Common myeloid progenitor, CD34-positive (primary cell): ENCODE measurements around the gene FUZ.

Source experiments
- CTCF ChIA-PET: fragments of 350-600 bp; sonication (Branson Sonifier 250); formaldehyde crosslinking; loops from one replicate; lab custom pipeline; 2021; ENCODE audit warnings: antibody characterized with exemption; lab: Charles Lee
- POLR2A ChIA-PET: fragments of 350-600 bp; sonication (Branson Sonifier 250); formaldehyde crosslinking; loops from one replicate; lab custom pipeline; 2021; ENCODE audit warnings: antibody characterized with exemption; lab: Charles Lee
- DNase-seq, 3 donors: peaks; one replicate each; pipeline versions ENCODE4 v3.0.0 to v3.0.0-alpha.2; 2013
- H3K27ac ChIP-seq, 2 experiments: 1 replicate in 1 of 2; 2 replicates in 1 of 2; pipeline ENCODE4 v1.7.0; 2013; ENCODE audit warnings: inconsistent platforms in 2 of 2, low read length in 2 of 2, mild to moderate bottlenecking in 2 of 2, low read depth in 1 of 2, moderate library complexity in 1 of 2; ENCODE audit not compliant: severe bottlenecking in 2 of 2, insufficient read depth in 1 of 2, poor library complexity in 1 of 2
- H3K27me3 ChIP-seq, 5 experiments: replicated peaks in 2 of 5; 1 replicate in 3 of 5; 2 replicates in 2 of 5; pipeline versions ENCODE4 v1.6.1 to v1.7.0; 2013; ENCODE audit warnings: low read length in 4 of 5, mild to moderate bottlenecking in 2 of 5, moderate library complexity in 2 of 5, inconsistent platforms in 1 of 5; ENCODE audit not compliant: insufficient read depth in 5 of 5, control insufficient read depth in 4 of 5
- H3K36me3 ChIP-seq, 4 experiments: 1 replicate in 2 of 4; 2 replicates in 2 of 4; pipeline versions ENCODE4 v1.6.1 to v1.7.0; 2013; ENCODE audit warnings: low read length in 3 of 4, control low read depth in 1 of 4, mild to moderate bottlenecking in 1 of 4; ENCODE audit not compliant: control insufficient read depth in 4 of 4, insufficient read depth in 4 of 4
- H3K4me1 ChIP-seq, 4 experiments: 1 replicate in 3 of 4; 2 replicates in 1 of 4; pipeline versions ENCODE4 v1.6.1 to v1.7.1; 2013; ENCODE audit warnings: low read length in 3 of 4, mild to moderate bottlenecking in 3 of 4, control low read depth in 1 of 4, inconsistent platforms in 1 of 4, moderate library complexity in 1 of 4; ENCODE audit not compliant: control insufficient read depth in 4 of 4, insufficient read depth in 4 of 4; ENCODE audit errors: control extremely low read depth in 1 of 4
- H3K4me3 ChIP-seq, 7 experiments: 1 replicate in 4 of 7; 2 replicates in 3 of 7; pipeline versions ENCODE4 v1.5.1 to v1.7.0; 2013; ENCODE audit warnings: mild to moderate bottlenecking in 7 of 7, low read length in 6 of 7, moderate library complexity in 6 of 7, inconsistent platforms in 2 of 7, low read depth in 2 of 7, control low read depth in 1 of 7; ENCODE audit not compliant: insufficient read depth in 4 of 7, control insufficient read depth in 1 of 7; ENCODE audit errors: extremely low read depth in 1 of 7
- H3K9me3 ChIP-seq, 5 experiments: 1 replicate in 4 of 5; 2 replicates in 1 of 5; pipeline versions ENCODE4 v1.6.1 to v1.7.1; 2013; ENCODE audit warnings: low read length in 4 of 5, mild to moderate bottlenecking in 2 of 5, inconsistent platforms in 1 of 5, low read depth in 1 of 5, moderate library complexity in 1 of 5; ENCODE audit not compliant: control insufficient read depth in 4 of 5, insufficient read depth in 2 of 5; ENCODE audit errors: control extremely low read depth in 1 of 5
- WGBS: methylation state at CpG from one replicate; pipeline ENCODE4 v1.1.5; 2013; ENCODE audit not compliant: insufficient coverage; 5-methylcytosine and 5-hydroxymethylcytosine counted together

FUZ gene

DNA sequence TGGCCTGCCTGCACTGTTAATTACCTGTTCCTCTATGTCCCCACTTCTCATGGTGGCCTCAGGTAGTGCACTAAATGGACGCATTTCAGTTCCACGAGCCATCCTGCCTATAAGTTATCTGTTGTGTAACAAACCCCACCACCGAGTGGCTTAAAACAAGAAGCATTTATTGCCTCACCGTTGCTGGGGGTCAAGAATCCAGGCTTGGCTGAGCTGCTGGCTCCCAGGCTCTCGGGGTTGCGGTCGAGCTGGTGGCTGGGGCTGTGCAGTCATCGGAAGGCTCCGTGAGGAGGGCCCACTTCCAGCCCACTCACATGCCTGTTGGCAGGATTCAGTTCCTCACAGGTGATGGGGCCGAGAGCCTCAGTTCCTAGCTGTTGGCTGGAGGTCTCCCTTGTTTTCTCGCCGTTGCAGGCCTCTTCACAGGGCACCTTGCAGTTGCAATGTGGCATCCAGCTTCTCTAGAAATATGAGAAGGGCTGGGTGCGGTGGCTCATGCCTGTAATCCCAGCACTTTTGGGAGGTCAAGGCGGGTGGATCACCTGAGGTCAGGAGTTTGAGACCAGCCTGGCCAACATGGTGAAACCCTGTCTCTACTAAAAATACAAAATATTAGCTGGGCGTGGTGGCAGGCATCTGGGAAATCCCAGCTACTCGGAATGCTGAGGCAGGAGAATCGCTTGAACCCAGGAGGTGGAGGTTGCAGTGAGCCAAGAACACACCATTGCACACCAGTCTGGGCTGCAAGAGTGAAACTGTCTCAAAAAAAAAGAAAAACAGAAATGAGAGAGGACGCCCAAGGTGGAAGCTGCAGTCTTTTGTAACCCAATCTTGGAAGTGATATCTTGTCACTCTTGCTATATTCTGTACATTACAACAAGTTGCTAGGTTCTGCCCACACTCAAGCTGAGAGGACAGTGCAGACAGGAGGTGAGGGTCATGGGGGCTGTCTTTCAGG, 31.3 kb upstream of the FUZ start:
- H3K36me3 ChIP-seq, result peaks cover 5 to 13% (median 11%) of the 10 kb centered on the region in 4 experiments
- DNase-seq, result no peak
- no peak overlapping the region for H3K4me3 ChIP-seq
- H3K9me3 ChIP-seq, result peaks cover 0 to 6% (median 0%) of the 10 kb centered on the region in 5 experiments
- H3K4me1 ChIP-seq, result peaks cover 3 to 14% (median 11%) of the 10 kb centered on the region in 4 experiments
- POLR2A ChIA-PET, result no interaction called here
- H3K27me3 ChIP-seq, result no peaks in the 10 kb centered on the region
- CTCF ChIA-PET, result interaction anchor here (1.2 to 1.4 kb wide), 3 partner anchors 25 to 34 kb away, joined by 3 to 4 read pairs (median 3); partner anchors contain the start of gene FUZ
- 94% methylated on average over 17 of the region's 18 CpGs for WGBS
- H3K27ac ChIP-seq, result no peak overlapping the region

DNA sequence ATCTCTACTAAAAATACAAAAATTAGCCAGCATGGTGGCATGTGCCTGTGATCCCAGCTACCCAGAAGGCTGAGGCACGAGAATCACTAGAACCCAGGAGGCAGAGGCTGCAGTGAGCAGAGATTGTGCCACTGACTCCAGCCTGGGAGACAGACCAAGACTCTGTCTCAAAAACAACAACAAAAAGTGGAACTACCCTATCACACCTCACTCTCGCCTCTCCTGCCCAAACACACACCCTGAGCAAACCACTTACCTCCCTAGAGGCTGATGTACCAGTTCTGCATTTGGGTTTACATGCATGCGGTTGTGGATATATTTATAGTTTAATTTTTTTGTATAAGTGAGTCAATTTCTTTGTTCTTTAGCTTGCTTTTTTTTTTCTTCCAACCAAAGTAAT, 30.2 kb upstream of the FUZ start:
- no peaks in the 10 kb centered on the region for H3K27me3 ChIP-seq
- WGBS, result 100% methylated on average over 1 of the region's 3 CpGs
- no peaks in the 10 kb centered on the region for H3K9me3 ChIP-seq
- no peak overlapping the region for H3K4me3 ChIP-seq
- POLR2A ChIA-PET, result interaction anchor here (1.0 kb wide), 1 partner anchor 26 kb away, joined by 4 read pairs; no protein-coding TSS in a partner anchor
- CTCF ChIA-PET, result interaction anchor here (1.2 kb wide), 1 partner anchor 30 kb away, joined by 3 read pairs; the partner anchor contains the start of gene FUZ
- H3K27ac ChIP-seq, result no peak overlapping the region
- peaks cover 7 to 25% (median 21%) of the 10 kb centered on the region in 4 experiments for H3K36me3 ChIP-seq
- peaks cover 0 to 5% (median 3%) of the 10 kb centered on the region in 4 experiments for H3K4me1 ChIP-seq
- no peak for DNase-seq

GRCh38 chr19:49840736-49841249, 27.7 kb upstream of the FUZ start:
- ChIA-PET CTCF (no interaction called here), POLR2A (interaction anchor here (0.6 kb wide), 1 partner anchor 27 kb away, joined by 3 read pairs; the partner anchor contains the start of gene PNKP)
- H3K27ac ChIP-seq, result no peak overlapping the region
- no peaks in the 10 kb centered on the region for H3K27me3 ChIP-seq
- H3K9me3 ChIP-seq, result no peaks in the 10 kb centered on the region
- peaks cover 14 to 48% (median 39%) of the 10 kb centered on the region in 4 experiments for H3K36me3 ChIP-seq
- DNase-seq, result no peak
- H3K4me1 ChIP-seq, result no peaks in the 10 kb centered on the region
- 98% methylated on average over 12 of the region's 17 CpGs for WGBS
- no peak overlapping the region for H3K4me3 ChIP-seq

DNA sequence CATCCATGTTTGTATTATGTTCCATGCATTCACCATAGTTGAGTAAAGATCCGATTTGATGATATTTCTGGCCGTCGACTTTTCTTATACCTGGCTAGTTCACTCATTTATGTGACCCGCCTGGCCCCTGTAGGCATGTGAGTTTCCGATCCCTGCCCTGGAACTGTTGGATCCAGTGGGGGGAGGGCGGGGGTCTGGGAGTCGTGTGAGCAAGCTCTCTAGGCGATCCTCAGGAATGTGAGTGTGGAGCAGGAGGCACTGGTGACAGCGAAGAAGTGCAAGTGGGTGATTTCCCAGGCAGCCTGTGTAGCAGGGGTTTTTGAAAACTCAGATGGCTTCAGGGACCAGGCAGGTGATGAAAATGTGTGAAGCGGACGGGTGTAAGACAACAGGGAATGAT, 27.2 kb upstream of the FUZ start:
- 97% methylated on average over 11 of the region's 11 CpGs for whole genome bisulfite sequencing
- DNase-seq, result no peak
- CTCF ChIA-PET, result no interaction called here
- peaks cover 14 to 53% (median 44%) of the 10 kb centered on the region in 4 experiments for H3K36me3 ChIP-seq
- no peaks in the 10 kb centered on the region for H3K4me1 ChIP-seq
- H3K9me3 ChIP-seq, result no peaks in the 10 kb centered on the region
- H3K27me3 ChIP-seq, result no peaks in the 10 kb centered on the region
- no peak overlapping the region for H3K4me3 ChIP-seq
- POLR2A ChIA-PET, result no interaction called here
- H3K27ac ChIP-seq, result no peak overlapping the region

DNA sequence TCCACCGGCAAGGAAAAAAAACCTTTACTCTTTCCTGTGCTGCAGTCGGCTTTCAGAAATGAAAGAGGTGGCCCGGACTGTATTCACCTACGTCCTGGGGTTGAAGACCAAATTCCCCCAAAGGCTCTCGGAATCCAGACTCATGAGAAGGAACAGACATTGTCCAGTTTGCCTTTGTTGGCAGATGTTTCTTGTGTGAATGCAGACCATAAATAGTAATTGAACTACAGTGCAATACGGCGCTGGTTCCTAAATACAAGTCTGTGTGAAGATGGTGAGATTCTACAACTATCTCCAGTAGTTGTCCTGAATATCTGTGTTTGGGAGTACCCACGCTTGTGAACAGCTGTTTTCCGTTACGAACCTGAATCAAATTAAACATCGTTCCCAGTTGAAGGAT, 26.6 kb upstream of the FUZ start:
- ChIA-PET CTCF (no interaction called here), POLR2A (no interaction called here)
- no peak overlapping the region for H3K27ac ChIP-seq
- no peaks in the 10 kb centered on the region for H3K27me3 ChIP-seq
- H3K36me3 ChIP-seq, result peaks cover 17 to 59% (median 48%) of the 10 kb centered on the region in 4 experiments
- WGBS, result 100% methylated on average over 8 of the region's 11 CpGs
- H3K4me3 ChIP-seq, result no peak overlapping the region
- H3K9me3 ChIP-seq, result no peaks in the 10 kb centered on the region
- no peak for DNase-seq
- H3K4me1 ChIP-seq, result no peaks in the 10 kb centered on the region

- Histone ChIP-seq H3K27ac (no peak overlapping the region), H3K36me3 (peaks cover 21 to 66% (median 55%) of the 10 kb centered on the region in 4 experiments), H3K9me3 (no peaks in the 10 kb centered on the region), H3K4me1 (no peaks in the 10 kb centered on the region), H3K27me3 (no peaks in the 10 kb centered on the region), H3K4me3 (no peak overlapping the region)
- CTCF ChIA-PET, result interaction anchor here (0.6 kb wide), 1 partner anchor 89 kb away, joined by 3 read pairs; no protein-coding TSS in a partner anchor
- DNase-seq, result no peak
- POLR2A ChIA-PET, result no interaction called here
- WGBS, result 95% methylated on average over 17 of the region's 18 CpGs
Measured at GRCh38 chr19:49838885-49839588, 25.9 kb upstream of the FUZ start.
